Endothelial cell of umbilical vein (primary cell): ENCODE data around the gene IFT57. TPM values are rescaled to one million over a fixed set of nuclear protein-coding genes. Genes with fewer than 3 reads are reported as not detected.

ENCODE experiments used
- BruUV-seq: library from RNA; stranded (reverse); fragments of 400-500 nt; replicated peaks from 2 replicates; lab custom pipeline; 2021; lab: Mats Ljungman, UMichigan
- CTCF ChIA-PET: fragments of 300-600, 350-600 bp; sonication (Branson Sonifier 250); formaldehyde crosslinking; loops from one replicate; lab custom pipeline; 2021; ENCODE audit warnings: antibody characterized with exemption, inconsistent platforms; lab: Charles Lee
- POLR2A ChIA-PET: fragments of 300-600, 350-600 bp; sonication (Branson Sonifier 250); formaldehyde crosslinking; loops from one replicate; lab custom pipeline; 2021; ENCODE audit warnings: antibody characterized with exemption, inconsistent platforms; lab: Charles Lee
- DNase-seq: peaks from one replicate; pipeline ENCODE4 v3.0.0-alpha.2; 2011; ENCODE audit warnings: low read depth, low spot score
- FAIRE-seq: peaks from 2 replicates; lab custom pipeline; 2011; peaks lifted over from hg19 to GRCh38; lab: Jason Lieb, UNC
- H2AFZ ChIP-seq: 2 replicates; pipeline ENCODE4 v1.6.0; 2012; ENCODE audit warnings: low read depth, low read length, control low read depth, inconsistent platforms
- H3K27ac ChIP-seq: 2 replicates; pipeline ENCODE4 v1.5.1; 2011; ENCODE audit warnings: low read depth, mild to moderate bottlenecking, control low read depth, low read length, moderate library complexity; ENCODE audit not compliant: insufficient read depth
- H3K27me3 ChIP-seq, 2 experiments: 2 replicates each; pipeline versions ENCODE4 v1.6.0 to v1.6.1; 2011; ENCODE audit warnings: low read length in 2 of 2, mixed read lengths in 1 of 2; ENCODE audit not compliant: control insufficient read depth in 2 of 2, insufficient read depth in 2 of 2
- H3K36me3 ChIP-seq, 2 experiments: 2 replicates in 1 of 2; 3 replicates in 1 of 2; pipeline ENCODE4 v1.5.1; 2011; ENCODE audit warnings: low read length in 2 of 2, mild to moderate bottlenecking in 1 of 2, moderate library complexity in 1 of 2; ENCODE audit not compliant: control insufficient read depth in 2 of 2, insufficient read depth in 2 of 2; ENCODE audit errors: extremely low read depth in 1 of 2
- H3K4me1 ChIP-seq: 3 replicates; pipeline ENCODE4 v1.5.1; 2011; ENCODE audit warnings: mild to moderate bottlenecking, low read length; ENCODE audit not compliant: control insufficient read depth, insufficient read depth; ENCODE audit errors: extremely low read depth
- H3K4me2 ChIP-seq: 2 replicates; pipeline ENCODE4 v1.6.1; 2011; ENCODE audit warnings: low read length, control low read depth, mixed read lengths; ENCODE audit not compliant: insufficient read depth
- H3K4me3 ChIP-seq, 3 experiments: fragments of 200-600 bp in 1 of 3; sonication (generic), shearing (Covaris generic) in 1 of 3; replicated peaks in 1 of 3; 2 replicates each; pipeline ENCODE4 v1.5.1; 2011 to 2016; ENCODE audit warnings: control low read depth in 3 of 3, low read length in 3 of 3, mild to moderate bottlenecking in 2 of 3, inconsistent platforms in 1 of 3, low read depth in 1 of 3, moderate library complexity in 1 of 3; ENCODE audit not compliant: insufficient read depth in 1 of 3
- H3K79me2 ChIP-seq: 2 replicates; pipeline ENCODE4 v1.6.0; 2012; ENCODE audit warnings: low read length, inconsistent platforms; ENCODE audit not compliant: control insufficient read depth, insufficient read depth
- H3K9ac ChIP-seq: replicated peaks from 2 replicates; pipeline ENCODE3; 2011; ENCODE audit warnings: low read length, control low read depth; ENCODE audit not compliant: insufficient read depth; ENCODE audit errors: extremely low read depth
- H3K9me1 ChIP-seq: replicated peaks from 3 replicates; pipeline ENCODE4 v1.6.0; 2011; ENCODE audit warnings: mild to moderate bottlenecking, low read length; ENCODE audit not compliant: control insufficient read depth, insufficient read depth; ENCODE audit errors: extremely low read depth
- H3K9me3 ChIP-seq: replicated peaks from 2 replicates; pipeline ENCODE4 v1.5.1; 2012; ENCODE audit warnings: low read length, inconsistent platforms; ENCODE audit not compliant: control insufficient read depth, insufficient read depth
- H4K20me1 ChIP-seq: replicated peaks from 2 replicates; pipeline ENCODE3; 2011; ENCODE audit warnings: mild to moderate bottlenecking, low read length; ENCODE audit not compliant: control insufficient read depth, insufficient read depth; ENCODE audit errors: extremely low read depth
- GATA2 ChIP-seq: IDR thresholded peaks from 2 replicates; pipeline ENCODE4 v1.7.0; 2011; ENCODE audit warnings: low read depth, mild to moderate bottlenecking, moderate library complexity, mixed read lengths, low read length; ENCODE audit not compliant: insufficient read length, insufficient read depth
- POLR2A ChIP-seq: IDR thresholded peaks from 2 replicates; pipeline ENCODE4 v1.6.1; 2012; ENCODE audit warnings: low read depth, mild to moderate bottlenecking, control low read depth, low read length
- POLR2AphosphoS5 ChIP-seq: IDR thresholded peaks from 2 replicates; pipeline ENCODE4 v1.6.1; 2012; ENCODE audit warnings: low read depth, mild to moderate bottlenecking, control low read depth, low read length, moderate library complexity; ENCODE audit not compliant: insufficient read depth
- dilution Hi-C: fragments of 300-500 bp; cut with MboI; formaldehyde crosslinking; loops from one replicate; pipeline ENCODE4 v1.15.0; 2019; ENCODE audit warnings: low sequenced_read_pairs; ENCODE audit not compliant: extremely low pct_ligation_motif_present
- intact Hi-C: fragments of 100-400 bp; cut with micrococcal nuclease; formaldehyde crosslinking; loops from one replicate; pipeline ENCODE4 v1.10.0; 2022
- polyA plus RNA-seq, 4 experiments: library from polyadenylated mRNA; depleted of rRNA in 3 of 4; stranded (reverse) in 3 of 4; unstranded in 1 of 4; fragments of >200 nt; gene quantifications; 2 replicates each; pipeline versions ENCODE4 v1.2.1 to v1.2.3, GENCODE V29; 2011 to 2012; ENCODE audit warnings: missing spikeins in 1 of 4
- total RNA-seq: library from RNA; stranded (reverse); gene quantifications from 2 replicates; pipeline ENCODE4 v1.2.3, GENCODE V29; 2021
- TF ChIP-seq, protein P1 (sequence below): IDR thresholded peaks from 2 replicates; pipeline ENCODE4 v1.6.1; 2011; ENCODE audit not compliant: insufficient read depth, insufficient read length
- TF ChIP-seq, protein P2 (sequence below), 2 donors: IDR thresholded peaks; 1 replicate in 1 of 2; 2 replicates in 1 of 2; pipeline ENCODE4 v1.5.1; 2011; ENCODE audit warnings: low read length in 2 of 2, mild to moderate bottlenecking in 2 of 2, moderate library complexity in 2 of 2, control low read depth in 1 of 2, inconsistent platforms in 1 of 2, low read depth in 1 of 2; ENCODE audit not compliant: insufficient read depth in 1 of 2; ENCODE audit errors: extremely low read depth in 1 of 2

The IFT57 gene
- total and polyA plus RNA-seq, 2 donors (not counting 3 experiments of a cell fraction or from before 2014, with no cell fraction given) = 15.2 to 25.1 TPM

DNA sequence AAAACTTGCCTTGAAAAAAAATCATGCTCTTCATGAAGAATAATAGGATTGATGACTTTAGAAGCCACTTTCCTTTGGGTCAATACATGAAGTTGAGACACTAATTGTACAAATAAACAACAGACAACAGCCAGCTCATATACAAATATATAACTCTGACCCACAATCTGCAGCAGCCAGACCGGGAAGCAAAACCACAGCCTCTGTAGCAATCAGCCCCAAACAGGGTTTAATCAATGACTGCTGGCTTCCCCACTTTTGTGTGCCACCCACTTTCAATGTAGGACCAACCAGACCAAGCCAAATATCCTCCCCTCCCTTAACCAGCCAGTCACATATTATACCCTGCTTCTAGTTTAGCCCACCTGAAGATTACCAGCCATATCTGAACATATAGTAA is 39.0 kb downstream of the IFT57 start:
- CTCF ChIA-PET = no interaction called here
- Histone ChIP-seq H3K36me3 (no peaks in the 10 kb centered on the region), H4K20me1 (no peaks in the 10 kb centered on the region), H3K9me3 (no peaks in the 10 kb centered on the region), H2AFZ (no peak overlapping the region), H3K79me2 (no peaks in the 10 kb centered on the region), H3K9ac (no peak overlapping the region), H3K27ac (no peak overlapping the region), H3K9me1 (no peaks in the 10 kb centered on the region), H3K4me2 (no peak overlapping the region), H3K27me3 (no peaks in the 10 kb centered on the region), H3K4me3 (no peak overlapping the region), H3K4me1 (no peaks in the 10 kb centered on the region)
- FAIRE-seq = no peak
- POLR2A ChIA-PET = no interaction called here
- intact Hi-C loops = no loop called here
- dilution Hi-C loops = no loop called here
- BruUV-seq = no TSS peak
- no peak for DNase-seq
- TF ChIP-seq POLR2A (no peak), GATA2 (no peak)
- TF ChIP-seq, protein P1, sequence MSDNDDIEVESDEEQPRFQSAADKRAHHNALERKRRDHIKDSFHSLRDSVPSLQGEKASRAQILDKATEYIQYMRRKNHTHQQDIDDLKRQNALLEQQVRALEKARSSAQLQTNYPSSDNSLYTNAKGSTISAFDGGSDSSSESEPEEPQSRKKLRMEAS = no peak
- TF ChIP-seq, protein P2, sequence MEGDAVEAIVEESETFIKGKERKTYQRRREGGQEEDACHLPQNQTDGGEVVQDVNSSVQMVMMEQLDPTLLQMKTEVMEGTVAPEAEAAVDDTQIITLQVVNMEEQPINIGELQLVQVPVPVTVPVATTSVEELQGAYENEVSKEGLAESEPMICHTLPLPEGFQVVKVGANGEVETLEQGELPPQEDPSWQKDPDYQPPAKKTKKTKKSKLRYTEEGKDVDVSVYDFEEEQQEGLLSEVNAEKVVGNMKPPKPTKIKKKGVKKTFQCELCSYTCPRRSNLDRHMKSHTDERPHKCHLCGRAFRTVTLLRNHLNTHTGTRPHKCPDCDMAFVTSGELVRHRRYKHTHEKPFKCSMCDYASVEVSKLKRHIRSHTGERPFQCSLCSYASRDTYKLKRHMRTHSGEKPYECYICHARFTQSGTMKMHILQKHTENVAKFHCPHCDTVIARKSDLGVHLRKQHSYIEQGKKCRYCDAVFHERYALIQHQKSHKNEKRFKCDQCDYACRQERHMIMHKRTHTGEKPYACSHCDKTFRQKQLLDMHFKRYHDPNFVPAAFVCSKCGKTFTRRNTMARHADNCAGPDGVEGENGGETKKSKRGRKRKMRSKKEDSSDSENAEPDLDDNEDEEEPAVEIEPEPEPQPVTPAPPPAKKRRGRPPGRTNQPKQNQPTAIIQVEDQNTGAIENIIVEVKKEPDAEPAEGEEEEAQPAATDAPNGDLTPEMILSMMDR (IDR thresholded peaks at IDR 0.05; ENCODE audit: extremely low read depth in 1 of 2, insufficient read depth in 1 of 2, low read depth in 1 of 2, low read length in 2 of 2) = no peak

- ChIA-PET CTCF (no interaction called here), POLR2A (no interaction called here)
- Histone ChIP-seq H4K20me1 (no peaks in the 10 kb centered on the region), H3K27ac (no peak overlapping the region), H3K9ac (no peak overlapping the region), H3K4me2 (no peak overlapping the region), H3K36me3 (no peaks in the 10 kb centered on the region), H3K4me1 (no peaks in the 10 kb centered on the region), H3K9me1 (no peaks in the 10 kb centered on the region), H3K9me3 (no peaks in the 10 kb centered on the region), H3K4me3 (no peak overlapping the region), H3K79me2 (no peaks in the 10 kb centered on the region), H3K27me3 (no peaks in the 10 kb centered on the region), H2AFZ (no peak overlapping the region)
- DNase-seq (no peak), FAIRE-seq (no peak)
- TF ChIP-seq POLR2AphosphoS5 (no peak), GATA2 (no peak)
- TF ChIP-seq, protein P2 (IDR thresholded peaks at IDR 0.05; ENCODE audit: extremely low read depth in 1 of 2, insufficient read depth in 1 of 2, low read depth in 1 of 2, low read length in 2 of 2) = no peak
- no TSS peak for BruUV-seq
- intact Hi-C loops (no loop called here), dilution Hi-C loops (no loop called here)
Observed at GRCh38 chr3:108182339-108182738, 39.9 kb downstream of the IFT57 start.
